KG1 (cell line): ENCODE measurements around the gene RAB8A.
"Not testable (repeated sequence)": the region's sequence is repeated elsewhere in the genome, so short reads cannot be mapped to it uniquely, and the experiment has no call there.

Experiments
- DNase-seq: peaks from one replicate; lab custom pipeline; 2025; lab: John Stamatoyannopoulos, UW

The RAB8A gene

GRCh38 chr19:16112778-16113177, 1.1 kb downstream of the RAB8A start:
- no peak for DNase-seq

GRCh38 chr19:16113727-16114126, 2.0 kb downstream of the RAB8A start:
- no peak for DNase-seq

GRCh38 chr19:16115301-16116039, 3.8 kb downstream of the RAB8A start:
- no peak for DNase-seq

- no peak for DNase-seq
Observed at GRCh38 chr19:16116067-16116466, 4.4 kb downstream of the RAB8A start.

- DNase-seq: no peak
Observed at GRCh38 chr19:16117594-16118033, 5.9 kb downstream of the RAB8A start.

- DNase-seq: peak; percentile 75
Observed at GRCh38 chr19:16118489-16119033, 6.9 kb downstream of the RAB8A start.

- not testable (repeated sequence) for DNase-seq
Observed at GRCh38 chr19:16119075-16119857, 7.6 kb downstream of the RAB8A start.

- DNase-seq: no peak
Observed at GRCh38 chr19:16121141-16121540, 9.5 kb downstream of the RAB8A start.

GRCh38 chr19:16121967-16122366, 10.3 kb downstream of the RAB8A start:
- no peak for DNase-seq

GRCh38 chr19:16124953-16125352, 13.3 kb downstream of the RAB8A start:
- no peak for DNase-seq

GRCh38 chr19:16125737-16126495, 14.2 kb downstream of the RAB8A start:
- DNase-seq: no peak

GRCh38 chr19:16127080-16127479, 15.4 kb downstream of the RAB8A start:
- DNase-seq: no peak

- no peak for DNase-seq
Observed at GRCh38 chr19:16127776-16128371, 16.2 kb downstream of the RAB8A start.

GRCh38 chr19:16131648-16132047, 20.0 kb downstream of the RAB8A start:
- DNase-seq: no peak

- no peak for DNase-seq
Observed at GRCh38 chr19:16133818-16134217, 22.1 kb downstream of the RAB8A start.

GRCh38 chr19:16134510-16134909, 22.8 kb downstream of the RAB8A start:
- DNase-seq: no peak

GRCh38 chr19:16135430-16136127, 23.9 kb downstream of the RAB8A start:
- DNase-seq: no peak

GRCh38 chr19:16136185-16136999, 24.7 kb downstream of the RAB8A start:
- no peak for DNase-seq

GRCh38 chr19:16139752-16140151, 28.1 kb downstream of the RAB8A start:
- peak; percentile 90 for DNase-seq

GRCh38 chr19:16141043-16141442, 29.4 kb downstream of the RAB8A start:
- DNase-seq: peak; percentile 45
